Limb (tissue), 2 donors: ENCODE measurements around the gene DLK1.

Experiments
- DNase-seq, 2 donors: peaks; one replicate each; pipeline ENCODE4 v3.0.0-alpha.2; 2016; ENCODE audit errors: extremely low spot score in 2 of 2

DLK1 gene

GRCh38 chr14:100693877-100694578 lies 32.7 kb upstream of the DLK1 start:
- DNase-seq, result no peak

GRCh38 chr14:100694579-100695422 lies 31.9 kb upstream of the DLK1 start:
- no peak for DNase-seq

- DNase-seq, result no peak
These were observed 31.3 kb upstream of the DLK1 start for GRCh38 chr14:100695423-100695738.

- no peak for DNase-seq
These were observed 30.7 kb upstream of the DLK1 start for GRCh38 chr14:100696008-100696407.

GRCh38 chr14:100696590-100696989 lies 30.1 kb upstream of the DLK1 start:
- DNase-seq, result no peak

- no peak for DNase-seq
These were observed 28.6 kb upstream of the DLK1 start for GRCh38 chr14:100698066-100698465.

GRCh38 chr14:100698666-100699448 lies 27.8 kb upstream of the DLK1 start:
- DNase-seq, result no peak

GRCh38 chr14:100701314-100701713 lies 25.4 kb upstream of the DLK1 start:
- no peak for DNase-seq

GRCh38 chr14:100702590-100702989 lies 24.1 kb upstream of the DLK1 start:
- no peak for DNase-seq

- peak in 1 of 2 donors; percentile 72 for DNase-seq
These were observed 23.1 kb upstream of the DLK1 start for GRCh38 chr14:100703386-100704220.

GRCh38 chr14:100706200-100706599 lies 20.5 kb upstream of the DLK1 start:
- no peak for DNase-seq

- DNase-seq, result no peak
These were observed 19.8 kb upstream of the DLK1 start for GRCh38 chr14:100706860-100707259.

- DNase-seq, result peak; percentile 84 to 85
These were observed 18.0 kb upstream of the DLK1 start for GRCh38 chr14:100708425-100709288.

- peak; percentile 54 to 87 for DNase-seq
These were observed 17.1 kb upstream of the DLK1 start for GRCh38 chr14:100709289-100710284.

- DNase-seq, result no peak
These were observed 16.3 kb upstream of the DLK1 start for GRCh38 chr14:100710391-100710790.

GRCh38 chr14:100710826-100711462 lies 15.7 kb upstream of the DLK1 start:
- no peak for DNase-seq

- no peak for DNase-seq
These were observed 15.2 kb upstream of the DLK1 start for GRCh38 chr14:100711493-100711892.

- DNase-seq, result no peak
These were observed 14.2 kb upstream of the DLK1 start for GRCh38 chr14:100712490-100712889.

- no peak for DNase-seq
These were observed 13.0 kb upstream of the DLK1 start for GRCh38 chr14:100713705-100714104.
